WERI-Rb-1 (cell line): Measurements from ENCODE around the gene PHACTR4.

Source experiments
- DNase-seq: peaks from one replicate; pipeline ENCODE4 v3.0.0-alpha.2; 2020
- H3K27ac ChIP-seq: fragments of 250-450 bp; sonication (Bioruptor Pico); 2 replicates; pipeline ENCODE4 v1.5.1; 2020; ENCODE audit warnings: mild to moderate bottlenecking, moderate library complexity
- H3K27me3 ChIP-seq: fragments of 250-450 bp; sonication (Bioruptor Pico); 2 replicates; pipeline ENCODE4 v1.5.1; 2021; ENCODE audit warnings: mild to moderate bottlenecking, low read depth, moderate library complexity; ENCODE audit not compliant: insufficient read depth, severe bottlenecking
- H3K36me3 ChIP-seq: fragments of 250-450 bp; sonication (Bioruptor Pico); 2 replicates; pipeline ENCODE4 v1.5.1; 2020; ENCODE audit warnings: mild to moderate bottlenecking, moderate library complexity
- H3K4me3 ChIP-seq: 2 replicates; pipeline ENCODE4 v1.5.1; 2011; ENCODE audit warnings: low read depth, mild to moderate bottlenecking, control low read depth, low read length
- H3K9me3 ChIP-seq: fragments of 250-450 bp; sonication (Bioruptor Pico); 2 replicates; pipeline ENCODE4 v1.5.1; 2021; ENCODE audit warnings: mild to moderate bottlenecking, moderate library complexity; ENCODE audit not compliant: severe bottlenecking
- TF ChIP-seq, protein P1 (sequence below): IDR thresholded peaks from 2 replicates; pipeline ENCODE4 v1.5.1; 2011; ENCODE audit warnings: low read depth, mild to moderate bottlenecking, control low read depth, inconsistent platforms, low read length

The PHACTR4 gene

DNA sequence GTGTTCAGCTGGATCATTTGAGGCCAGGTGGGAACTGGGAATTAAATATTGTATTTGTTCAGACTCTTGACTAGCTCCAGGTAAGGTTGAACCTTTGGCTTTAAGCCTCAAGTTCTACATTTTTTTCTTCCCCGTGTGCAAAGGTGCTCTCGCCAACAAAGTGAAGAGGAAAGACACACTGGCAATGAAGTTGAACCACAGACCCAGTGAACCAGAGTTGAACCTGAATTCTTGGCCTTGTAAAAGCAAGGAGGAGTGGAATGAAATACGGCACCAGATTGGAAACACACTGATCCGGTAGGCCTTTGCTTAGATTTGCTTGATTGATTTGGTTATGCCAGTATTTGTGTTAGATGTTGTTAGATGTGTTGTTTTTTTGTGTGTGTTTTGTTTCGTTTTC lies 110.8 kb downstream of the PHACTR4 start:
- H3K27ac ChIP-seq = no peak overlapping the region
- TF ChIP-seq, protein P1, sequence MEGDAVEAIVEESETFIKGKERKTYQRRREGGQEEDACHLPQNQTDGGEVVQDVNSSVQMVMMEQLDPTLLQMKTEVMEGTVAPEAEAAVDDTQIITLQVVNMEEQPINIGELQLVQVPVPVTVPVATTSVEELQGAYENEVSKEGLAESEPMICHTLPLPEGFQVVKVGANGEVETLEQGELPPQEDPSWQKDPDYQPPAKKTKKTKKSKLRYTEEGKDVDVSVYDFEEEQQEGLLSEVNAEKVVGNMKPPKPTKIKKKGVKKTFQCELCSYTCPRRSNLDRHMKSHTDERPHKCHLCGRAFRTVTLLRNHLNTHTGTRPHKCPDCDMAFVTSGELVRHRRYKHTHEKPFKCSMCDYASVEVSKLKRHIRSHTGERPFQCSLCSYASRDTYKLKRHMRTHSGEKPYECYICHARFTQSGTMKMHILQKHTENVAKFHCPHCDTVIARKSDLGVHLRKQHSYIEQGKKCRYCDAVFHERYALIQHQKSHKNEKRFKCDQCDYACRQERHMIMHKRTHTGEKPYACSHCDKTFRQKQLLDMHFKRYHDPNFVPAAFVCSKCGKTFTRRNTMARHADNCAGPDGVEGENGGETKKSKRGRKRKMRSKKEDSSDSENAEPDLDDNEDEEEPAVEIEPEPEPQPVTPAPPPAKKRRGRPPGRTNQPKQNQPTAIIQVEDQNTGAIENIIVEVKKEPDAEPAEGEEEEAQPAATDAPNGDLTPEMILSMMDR = no peak
- no peaks in the 10 kb centered on the region for H3K27me3 ChIP-seq
- no peaks in the 10 kb centered on the region for H3K9me3 ChIP-seq
- no peak for DNase-seq
- H3K36me3 ChIP-seq = peaks cover 71% of the 10 kb centered on the region
- no peak overlapping the region for H3K4me3 ChIP-seq

DNA sequence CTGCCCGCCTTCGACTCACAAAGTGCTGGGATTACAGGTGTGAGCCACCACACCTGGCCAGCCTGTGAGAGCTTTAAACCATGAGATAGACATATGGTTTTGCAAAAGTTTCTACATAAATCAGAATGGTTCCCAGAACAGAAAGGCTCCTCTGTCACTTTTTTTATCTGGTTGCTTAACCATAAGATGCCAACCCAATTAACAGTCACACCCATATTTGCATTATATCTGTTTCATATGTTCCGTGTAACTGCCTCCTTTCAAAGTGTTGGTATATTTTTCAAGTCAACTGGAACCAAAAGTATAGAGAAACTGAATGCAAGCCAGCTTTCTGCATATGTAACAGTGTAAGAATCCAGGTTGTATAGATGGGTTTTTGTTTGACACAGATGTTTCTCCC lies 112.6 kb downstream of the PHACTR4 start:
- DNase-seq = no peak
- Histone ChIP-seq H3K36me3 (peaks cover 77% of the 10 kb centered on the region), H3K27ac (no peak overlapping the region)

DNA sequence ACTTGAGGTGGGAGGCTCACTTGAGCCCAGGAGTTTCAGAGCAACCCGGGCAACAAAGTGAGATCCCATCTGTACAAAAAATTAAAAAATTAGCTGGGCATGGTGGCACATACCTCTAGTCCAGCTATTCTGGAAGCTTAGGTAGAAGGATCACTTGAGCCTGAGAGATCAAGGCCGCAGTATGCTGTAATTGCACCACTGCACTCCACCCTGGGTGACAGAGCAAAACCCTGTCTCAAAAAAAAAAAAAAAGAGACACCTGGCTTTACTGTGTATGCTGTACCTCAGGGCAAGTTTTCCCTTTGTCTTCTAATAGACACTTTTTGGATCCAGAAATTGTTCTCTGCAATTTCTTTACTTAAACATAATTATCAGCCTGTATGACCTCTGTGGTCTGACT lies 113.2 kb downstream of the PHACTR4 start:
- Histone ChIP-seq H3K4me3 (no peak overlapping the region), H3K36me3 (peaks cover 74% of the 10 kb centered on the region), H3K27ac (no peak overlapping the region), H3K9me3 (no peaks in the 10 kb centered on the region), H3K27me3 (no peaks in the 10 kb centered on the region)
- TF ChIP-seq, protein P1 = no peak
- DNase-seq = no peak

More for the DNA sequence above, 112.6 kb downstream of the PHACTR4 start:
- H3K27me3 ChIP-seq = no peaks in the 10 kb centered on the region
- TF ChIP-seq, protein P1 = no peak
- no peak overlapping the region for H3K4me3 ChIP-seq
- H3K9me3 ChIP-seq = no peaks in the 10 kb centered on the region

DNA sequence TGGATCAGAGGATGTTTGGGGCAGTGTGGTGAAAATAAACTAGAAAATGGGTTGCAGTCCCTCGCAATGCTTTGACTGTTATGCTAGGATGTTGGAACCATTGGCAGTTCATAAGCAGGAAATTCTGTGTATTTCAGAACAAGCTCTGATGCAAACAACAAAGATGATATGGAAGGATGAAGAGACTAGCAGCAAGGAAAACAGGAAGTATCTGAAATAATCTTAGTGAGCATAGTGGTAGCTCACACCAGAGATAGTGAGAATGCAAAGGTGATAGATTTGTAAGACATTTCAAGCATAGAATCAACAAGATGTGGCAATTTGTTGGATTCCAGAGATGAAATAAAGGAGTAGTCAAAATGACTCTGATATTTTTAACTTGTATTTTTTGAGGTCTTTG lies 125.2 kb downstream of the PHACTR4 start:
- no peak overlapping the region for H3K27ac ChIP-seq
- no peak overlapping the region for H3K4me3 ChIP-seq
- TF ChIP-seq, protein P1 = no peak
- H3K9me3 ChIP-seq = no peaks in the 10 kb centered on the region
- no peak for DNase-seq
- H3K36me3 ChIP-seq = peaks cover 41% of the 10 kb centered on the region
- H3K27me3 ChIP-seq = no peaks in the 10 kb centered on the region

DNA sequence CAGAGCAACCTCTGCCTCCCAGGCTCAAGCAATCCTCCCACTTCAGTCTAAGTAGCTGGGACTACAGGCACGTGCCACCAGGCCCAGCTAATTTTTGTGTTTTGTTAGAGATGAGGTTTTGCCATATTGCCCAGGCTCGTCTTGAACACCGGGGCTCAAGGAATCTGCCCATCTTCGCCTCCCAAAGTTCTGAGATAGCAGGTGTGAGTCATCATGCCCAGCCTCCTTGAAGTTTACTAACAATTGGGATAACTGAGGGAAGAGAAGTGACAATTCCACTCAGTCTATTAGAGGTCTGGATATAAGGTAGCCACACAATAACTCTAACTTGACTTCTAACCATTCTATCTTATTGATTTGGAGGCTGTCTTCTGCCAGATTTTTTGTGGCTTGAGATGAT lies 130.0 kb downstream of the PHACTR4 start:
- no peaks in the 10 kb centered on the region for H3K27me3 ChIP-seq
- DNase-seq = no peak
- TF ChIP-seq, protein P1 = no peak
- no peak overlapping the region for H3K4me3 ChIP-seq
- no peaks in the 10 kb centered on the region for H3K9me3 ChIP-seq
- peaks cover 19% of the 10 kb centered on the region for H3K36me3 ChIP-seq
- no peak overlapping the region for H3K27ac ChIP-seq

DNA sequence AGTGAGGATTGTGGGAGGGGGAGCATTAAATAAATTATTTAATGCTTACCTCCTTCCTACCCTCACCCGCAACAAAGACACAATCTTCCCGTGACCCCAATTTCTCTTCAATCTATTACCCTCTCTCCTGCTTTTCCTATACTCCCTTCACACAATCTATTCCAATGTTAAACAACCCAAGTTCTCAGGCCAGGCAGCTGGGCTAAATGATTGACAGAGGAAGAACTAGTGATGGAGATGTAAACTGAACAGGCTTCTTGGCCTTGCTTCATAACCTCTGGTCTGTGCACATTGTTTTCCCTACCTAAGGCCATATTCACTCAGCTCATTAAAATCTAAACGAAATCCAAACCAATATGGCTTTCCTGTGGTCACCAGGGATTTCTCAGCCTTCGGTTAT lies 132.4 kb downstream of the PHACTR4 start:
- TF ChIP-seq, protein P1 = no peak
- H3K36me3 ChIP-seq = peaks cover 7% of the 10 kb centered on the region
- no peak for DNase-seq
- no peaks in the 10 kb centered on the region for H3K9me3 ChIP-seq
- H3K27ac ChIP-seq = no peak overlapping the region
- no peak overlapping the region for H3K4me3 ChIP-seq
- H3K27me3 ChIP-seq = no peaks in the 10 kb centered on the region
